Measurements from ENCODE around the gene FHOD1. TPM values are rescaled to one million over a fixed set of nuclear protein-coding genes. Genes with fewer than 3 reads are reported as not detected.

FHOD1 gene
- total and polyA plus RNA-seq, 9 of the 15 experiments (the other 6 are each of a cell fraction or from before 2014, with no cell fraction given) = 18.7 to 126 (median 32.3) TPM

- Histone ChIP-seq H3K4me2 (ENCODE audit: insufficient read depth, low read length) (no peak overlapping the region), H3K9ac (ENCODE audit: insufficient read depth in 1 of 2, low read depth in 2 of 2, low read length in 2 of 2) (no peak overlapping the region; a peak in 1 of 4 replicates), H4K20me1 (replicated peaks; ENCODE audit: control insufficient read depth, insufficient read depth, low read length) (no peaks in the 10 kb centered on the region), H2AFZ (ENCODE audit: low read depth, low read length) (no peak overlapping the region), H3K4me3 (no peak overlapping the region), H3K9me1 (ENCODE audit: control insufficient read depth, insufficient read depth, low read length) (no peaks in the 10 kb centered on the region), H3K9me3 (replicated peaks; ENCODE audit: control insufficient read depth, insufficient read depth, low read depth, low read length) (no peaks in the 10 kb centered on the region), H3K79me2 (ENCODE audit: control insufficient read depth, insufficient read depth, low read length) (peaks cover 26% of the 10 kb centered on the region), H3K36me3 (ENCODE audit: control insufficient read depth, insufficient read depth, low read length) (peaks cover 93% of the 10 kb centered on the region), H3K27me3 (ENCODE audit: control insufficient read depth in 2 of 2, insufficient read depth in 2 of 2, low read length in 2 of 2) (no peaks in the 10 kb centered on the region), H3K4me1 (replicated peaks in 1 of 2; ENCODE audit: control insufficient read depth in 2 of 2, insufficient read depth in 2 of 2, low read length in 2 of 2) (peaks cover 14 to 59% of the 10 kb centered on the region in 2 experiments), H3K27ac (ENCODE audit: extremely low read depth, low read depth, low read length) (no peak overlapping the region)
- no peak for FAIRE-seq
- WGBS (ENCODE audit: insufficient coverage, low coverage, missing lambda C conversion rate) = 93% methylated on average over 10 of the region's 12 CpGs
- TF ChIP-seq FUS (optimal IDR thresholded peaks at IDR 0.05; ENCODE audit: low read depth, low read length) = no peak
- no peak for TF ChIP-seq PML (IDR thresholded peaks at IDR 0.05; ENCODE audit: low read length)
- TF ChIP-seq CTCF (IDR thresholded peaks at IDR 0.05 in 2 of 3, conservative IDR thresholded peaks at IDR 0.05 in 1 of 3; ENCODE audit: insufficient read depth in 2 of 3, low read depth in 1 of 3, low read length in 3 of 3) = peak; percentile 24 to 45 (median 29); a peak in 3 of 6 replicates
- TF ChIP-seq SMAD1 (IDR thresholded peaks at IDR 0.05; ENCODE audit: low read depth, low read length, partially characterized antibody) = no peak
- TF ChIP-seq RBFOX2 (IDR thresholded peaks at IDR 0.05; ENCODE audit: low read depth, low read length) = peak; percentile 49; the same call in 1 of the 2 replicates
- TF ChIP-seq POLR2G (IDR thresholded peaks at IDR 0.05; ENCODE audit: low read depth, low read length) = peak; percentile 67
- TF ChIP-seq CBFA2T3 (IDR thresholded peaks at IDR 0.05) = no peak
- TF ChIP-seq CBX1 (IDR thresholded peaks at IDR 0.05; ENCODE audit: low read depth) = no peak
- no peak for TF ChIP-seq CBX8 (IDR thresholded peaks at IDR 0.05; ENCODE audit: borderline replicate concordance, extremely low read depth, low read depth, low read length, poor library complexity, severe bottlenecking)
- ATAC-seq = no peak
- CTCF ChIA-PET (ENCODE audit: low intra/inter-chr PET ratio) = no interaction called here
- POLR2A ChIA-PET = interaction anchor here (0.9 to 2.2 kb wide), 3 partner anchors 11 to 29 kb away, joined by 3 to 9 read pairs (median 5); partner anchors contain the start of genes NOL3 and TMEM208
- no peak for DNase-seq (ENCODE audit: extremely low read depth in 1 of 4, low spot score in 3 of 4)
- no TSS peak for BruUV-seq (replicated peaks)
- intact Hi-C loops (cut with micrococcal nuclease) = no loop called here
- in situ Hi-C loops (cut with MboI) = no loop called here
These were observed 49.0 kb downstream of the FHOD1 start for GRCh38 chr16:67198238-67198734.

All from K562 (cell line).